Duodenal mucosa (tissue), 2 donors: ENCODE data around the gene HGS.

Source experiments
- H3K27ac ChIP-seq: one replicate; pipeline ENCODE4 v1.7.0; 2013; ENCODE audit warnings: low read depth, low read length
- H3K27me3 ChIP-seq, 2 donors: one replicate each; pipeline ENCODE4 v1.7.0; 2013; ENCODE audit warnings: low read length in 2 of 2, control low read depth in 1 of 2; ENCODE audit not compliant: insufficient read depth in 2 of 2, control insufficient read depth in 1 of 2
- H3K36me3 ChIP-seq, 2 donors: one replicate each; pipeline ENCODE4 v1.7.0; 2013; ENCODE audit warnings: low read length in 2 of 2, control low read depth in 1 of 2; ENCODE audit not compliant: insufficient read depth in 2 of 2, control insufficient read depth in 1 of 2
- H3K4me1 ChIP-seq, 2 donors: one replicate each; pipeline ENCODE4 v1.7.0; 2013; ENCODE audit warnings: low read length in 2 of 2, control low read depth in 1 of 2; ENCODE audit not compliant: insufficient read depth in 2 of 2, control insufficient read depth in 1 of 2
- H3K4me3 ChIP-seq, 2 donors: one replicate each; pipeline ENCODE4 v1.7.0; 2013; ENCODE audit warnings: low read length in 2 of 2, low read depth in 1 of 2
- H3K9ac ChIP-seq, 2 donors: one replicate each; pipeline ENCODE4 v1.7.0; 2013; ENCODE audit warnings: low read length in 2 of 2, low read depth in 1 of 2
- H3K9me3 ChIP-seq, 2 donors: one replicate each; pipeline ENCODE4 v1.7.0; 2013; ENCODE audit warnings: low read length in 2 of 2, control low read depth in 1 of 2; ENCODE audit not compliant: control insufficient read depth in 1 of 2

HGS gene

GRCh38 chr17:81741594-81742452 lies 58.0 kb downstream of the HGS start:
- Histone ChIP-seq H3K4me3 (no peak overlapping the region), H3K9ac (no peak overlapping the region), H3K36me3 (no peaks in the 10 kb centered on the region), H3K27ac (no peak overlapping the region), H3K9me3 (no peaks in the 10 kb centered on the region), H3K4me1 (no peaks in the 10 kb centered on the region), H3K27me3 (peaks cover 0 to 7% of the 10 kb centered on the region in 2 donors)
